Lower leg skin (tissue), 3 donors: ENCODE results near the gene GALNT2.

Source experiments
- CTCF ChIP-seq, 3 donors: fragments of 450-650 bp; IDR thresholded peaks; one replicate each; pipeline ENCODE4 v1.5.1; 2016; ENCODE audit warnings: antibody characterized with exemption in 3 of 3, mild to moderate bottlenecking in 3 of 3, moderate library complexity in 2 of 3
- POLR2A ChIP-seq, 2 donors: fragments of 450-650 bp; IDR thresholded peaks; one replicate each; pipeline ENCODE4 v1.6.1; 2016 to 2017; ENCODE audit warnings: antibody characterized with exemption in 2 of 2, mild to moderate bottlenecking in 1 of 2, moderate library complexity in 1 of 2

GRCh38 chr1:230079199-230080024 lies 12.4 kb downstream of the GALNT2 start:
- TF ChIP-seq CTCF (IDR thresholded peaks at IDR 0.05), result no peak
- no peak for TF ChIP-seq POLR2A (IDR thresholded peaks at IDR 0.05)
